Stimulated activated CD4-positive, alpha-beta T cell treated with anti-CD3 and anti-CD28 coated beads, Interleukin-15, amount 100 ng/mL, for 1 hour (primary cell): ENCODE results near the gene PLAGL2.
"Not testable (repeated sequence)": the region's sequence is repeated elsewhere in the genome, so short reads cannot be mapped to it uniquely, and the experiment has no call there.

Experiments
- DNase-seq, 2 donors: peaks; one replicate each; pipeline ENCODE4 v3.0.0-alpha.2; 2020; ENCODE audit warnings: low read depth in 1 of 2, low spot score in 1 of 2

Gene PLAGL2, protein sequence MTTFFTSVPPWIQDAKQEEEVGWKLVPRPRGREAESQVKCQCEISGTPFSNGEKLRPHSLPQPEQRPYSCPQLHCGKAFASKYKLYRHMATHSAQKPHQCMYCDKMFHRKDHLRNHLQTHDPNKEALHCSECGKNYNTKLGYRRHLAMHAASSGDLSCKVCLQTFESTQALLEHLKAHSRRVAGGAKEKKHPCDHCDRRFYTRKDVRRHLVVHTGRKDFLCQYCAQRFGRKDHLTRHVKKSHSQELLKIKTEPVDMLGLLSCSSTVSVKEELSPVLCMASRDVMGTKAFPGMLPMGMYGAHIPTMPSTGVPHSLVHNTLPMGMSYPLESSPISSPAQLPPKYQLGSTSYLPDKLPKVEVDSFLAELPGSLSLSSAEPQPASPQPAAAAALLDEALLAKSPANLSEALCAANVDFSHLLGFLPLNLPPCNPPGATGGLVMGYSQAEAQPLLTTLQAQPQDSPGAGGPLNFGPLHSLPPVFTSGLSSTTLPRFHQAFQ

DNA sequence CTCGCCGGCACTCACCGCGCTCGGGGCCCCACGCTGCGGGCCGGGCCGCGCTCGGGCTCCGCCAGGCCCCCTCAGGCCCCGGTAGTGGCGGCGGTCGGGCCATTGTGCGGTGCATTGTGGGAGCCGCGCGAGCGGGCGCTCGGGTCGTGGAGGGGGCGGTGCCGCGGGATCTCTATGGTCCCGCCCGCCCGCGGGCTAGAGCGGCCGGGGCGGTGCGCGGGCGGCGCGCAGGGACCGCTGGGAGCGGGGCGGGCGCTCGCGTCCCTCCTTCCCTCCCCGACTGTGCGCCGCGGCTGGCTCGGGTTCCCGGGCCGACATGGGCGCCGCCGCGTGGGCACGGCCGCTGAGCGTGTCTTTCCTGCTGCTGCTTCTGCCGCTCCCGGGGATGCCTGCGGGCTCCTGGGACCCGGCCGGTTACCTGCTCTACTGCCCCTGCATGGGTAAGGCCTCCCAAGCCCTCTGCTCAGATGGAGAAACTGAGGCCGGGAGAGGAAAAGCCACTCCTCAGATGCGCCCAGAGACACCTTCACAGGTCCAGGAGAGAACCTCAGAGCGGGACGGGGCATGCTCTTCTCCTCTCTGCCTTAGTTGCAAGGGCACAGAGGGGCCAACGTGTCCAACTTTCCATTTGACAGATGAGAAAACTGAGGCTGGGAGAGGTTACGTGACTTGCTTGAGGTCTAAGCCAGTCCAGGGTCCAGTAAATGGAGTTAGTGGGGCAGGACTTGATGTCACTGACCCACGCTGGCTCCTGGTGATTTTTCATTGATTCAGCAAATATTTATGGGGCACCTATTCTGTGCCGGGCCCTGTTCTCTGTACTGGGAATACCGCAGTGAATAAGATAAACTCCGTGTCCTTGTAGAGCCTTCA is at the start of gene PLAGL2, which contains the start of gene POFUT1:
Gene PLAGL2, minus strand, starts transcription at position 118 of the 873 bp plus-strand sequence. CDS start 5,565 bp downstream, outside the sequence.
Gene POFUT1, plus strand, starts transcription at position 255 of the 873 bp plus-strand sequence. Its CDS starts 62 bp downstream, at position 317.
- DNase-seq: peak; percentile 83 to 90

- DNase-seq: peak in 1 of 2 donors; percentile 70
Measured at GRCh38 chr20:32252189-32252588, 44.6 kb upstream of the PLAGL2 start.

DNA sequence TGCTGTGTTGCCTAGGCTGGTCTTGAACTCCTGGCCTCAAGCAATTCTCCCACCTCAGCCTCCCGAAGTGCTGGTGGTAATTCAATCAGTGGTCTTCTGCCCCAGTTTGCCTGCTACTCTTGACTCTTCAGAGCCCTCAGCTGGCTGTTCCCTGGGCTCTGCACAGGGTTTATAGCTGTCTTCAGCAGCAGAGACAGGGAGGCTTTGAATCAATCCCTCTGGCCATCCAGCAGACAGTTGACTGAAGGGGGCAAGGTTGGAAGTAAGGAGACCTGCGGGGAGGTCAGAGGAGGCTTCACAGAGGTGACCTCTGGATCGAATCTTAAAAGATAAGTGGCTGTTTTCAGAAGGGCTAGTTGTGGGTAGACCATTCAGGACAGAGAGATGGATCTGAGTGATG is 43.9 kb upstream of the PLAGL2 start:
- DNase-seq: no peak

DNA sequence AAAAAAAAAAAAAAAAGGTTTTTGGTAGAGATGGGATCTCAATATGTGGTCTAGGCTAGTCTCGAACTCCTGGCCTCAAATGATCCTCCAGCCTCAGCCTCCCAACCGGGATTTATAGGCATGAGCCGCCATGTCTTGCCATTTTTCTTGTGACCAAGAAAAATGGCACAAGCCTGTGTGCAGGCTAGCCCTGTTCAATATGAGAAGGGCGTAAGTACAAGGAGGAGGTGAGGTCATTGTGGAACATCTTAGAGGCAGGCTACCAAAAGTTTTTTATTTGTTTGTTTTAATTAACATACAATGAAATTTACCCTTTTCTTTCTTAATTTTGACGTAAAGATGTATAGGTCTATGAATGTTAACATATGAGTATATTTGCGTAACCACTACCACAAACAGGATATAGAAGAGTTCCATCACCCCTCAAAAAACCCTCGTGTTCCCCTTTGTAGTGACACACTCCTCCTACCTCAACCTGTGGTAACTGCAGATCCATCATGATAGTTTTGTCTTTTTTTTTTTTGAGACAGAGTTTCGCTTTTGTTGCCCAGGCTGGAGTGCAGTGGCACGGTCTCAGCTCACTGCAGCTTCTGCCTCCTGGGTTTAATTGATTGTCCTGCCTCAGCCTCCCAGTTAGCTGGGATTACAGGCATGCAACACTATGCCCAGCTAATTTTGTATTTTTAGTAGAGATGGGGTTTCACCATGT is 41.6 kb upstream of the PLAGL2 start:
- DNase-seq: no peak

- no peak for DNase-seq
Measured at GRCh38 chr20:32248043-32248442, 40.5 kb upstream of the PLAGL2 start.

DNA sequence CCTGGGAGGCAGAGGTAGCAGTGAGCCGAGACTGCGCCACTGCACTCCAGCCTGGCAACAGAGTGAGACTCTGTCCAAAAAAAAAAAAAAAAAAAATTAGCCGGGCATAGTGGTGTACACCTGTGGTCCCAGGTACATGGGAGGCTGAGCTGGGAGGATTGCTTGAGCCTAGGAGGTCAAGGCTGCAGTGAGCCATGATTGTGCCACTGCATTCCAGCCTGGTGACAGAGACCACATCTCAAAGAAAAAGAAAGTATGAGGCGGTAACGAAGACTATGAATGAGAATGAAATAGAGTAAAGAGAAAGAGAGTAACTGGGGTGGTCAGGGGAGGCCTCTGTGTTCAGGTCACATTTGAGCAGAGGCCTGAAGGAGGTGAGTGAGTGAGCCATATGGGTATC is 38.7 kb upstream of the PLAGL2 start:
- not testable (repeated sequence) for DNase-seq

DNA sequence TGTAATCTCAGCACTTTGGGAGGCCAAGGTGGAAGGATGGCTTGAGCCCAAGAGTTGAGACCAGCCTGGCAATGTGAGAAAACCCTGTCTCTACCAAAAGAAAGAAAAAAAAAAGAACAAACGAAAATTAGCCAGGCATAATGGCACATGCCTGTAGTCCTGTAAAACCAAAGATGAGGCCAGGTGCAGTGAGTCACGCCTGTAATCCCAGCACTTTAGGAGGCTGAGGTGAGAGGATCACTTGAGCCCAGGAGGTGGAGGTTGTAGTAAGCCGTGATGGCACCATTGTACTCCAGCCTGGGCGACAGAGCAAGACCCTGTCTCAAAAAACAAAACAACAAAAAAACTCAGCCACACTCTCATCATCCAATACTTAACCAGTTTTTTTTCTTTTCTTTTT is 37.4 kb upstream of the PLAGL2 start:
- DNase-seq: no peak

- DNase-seq: no peak
Measured at GRCh38 chr20:32244150-32244823, 36.7 kb upstream of the PLAGL2 start.

DNA sequence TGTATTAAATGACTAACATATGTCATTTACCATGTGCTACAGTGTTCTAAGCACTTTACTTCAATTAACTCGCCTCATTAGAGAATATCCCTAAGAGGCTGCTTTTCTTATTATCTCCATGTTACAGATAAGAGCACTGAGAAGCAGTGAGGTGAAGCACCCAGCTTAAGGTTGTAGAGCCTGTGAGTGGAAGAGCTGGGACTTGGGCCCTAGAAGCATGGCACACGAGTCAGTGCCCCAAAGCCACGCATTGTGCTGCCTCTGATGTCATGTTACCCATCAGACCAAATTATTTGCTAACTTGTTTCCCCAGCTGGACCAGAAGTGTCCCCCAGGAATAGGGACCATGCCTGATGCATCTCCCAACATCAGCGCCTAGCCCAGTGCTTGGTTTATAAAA is 34.3 kb upstream of the PLAGL2 start:
- no peak for DNase-seq

- DNase-seq: no peak
Measured at GRCh38 chr20:32240205-32240604, 32.7 kb upstream of the PLAGL2 start.

GRCh38 chr20:32238483-32239425 is 31.2 kb upstream of the PLAGL2 start:
- DNase-seq: no peak

DNA sequence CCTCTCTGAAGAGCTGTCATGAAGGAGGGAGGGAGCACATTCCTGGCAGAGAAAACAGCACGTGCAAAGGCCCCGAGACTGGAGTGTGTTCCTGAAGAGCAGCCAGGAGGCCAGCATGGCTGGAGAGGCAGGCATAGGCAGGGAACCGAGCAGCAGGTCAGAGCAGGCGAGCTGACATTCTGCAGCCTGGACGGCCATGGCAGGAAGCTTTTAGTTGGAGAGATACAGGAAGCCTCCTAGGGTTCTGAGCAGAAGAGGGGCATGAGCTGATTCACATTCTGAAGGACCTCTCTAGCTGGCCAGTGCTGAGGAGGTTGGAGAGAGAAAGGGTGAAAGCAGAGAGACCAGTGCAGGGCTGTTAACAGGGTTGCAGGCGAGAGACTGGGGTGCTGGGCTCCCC is 29.9 kb upstream of the PLAGL2 start:
- DNase-seq: no peak

DNA sequence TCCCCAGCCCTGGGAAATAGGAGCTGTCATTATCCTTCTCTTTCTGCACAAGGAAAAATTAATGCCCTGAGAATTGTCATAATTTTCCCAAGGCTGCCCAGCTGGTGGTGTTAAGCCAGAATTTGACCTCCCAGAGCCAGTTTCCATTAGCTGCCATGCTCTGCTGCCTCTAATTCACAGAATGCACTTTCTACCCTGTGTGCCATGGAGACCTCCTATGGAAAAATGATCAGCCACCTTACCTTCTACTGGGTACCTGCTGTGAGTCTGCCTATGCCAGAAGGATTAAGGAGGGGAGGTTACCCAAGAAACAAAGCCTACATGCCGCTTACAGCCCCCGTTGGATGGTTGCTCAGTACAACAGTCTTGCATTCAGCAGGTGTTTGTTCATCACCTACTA is 29.3 kb upstream of the PLAGL2 start:
- DNase-seq: no peak

- no peak for DNase-seq
Measured at GRCh38 chr20:32236048-32236533, 28.5 kb upstream of the PLAGL2 start.

- no peak for DNase-seq
Measured at GRCh38 chr20:32235331-32236047, 27.9 kb upstream of the PLAGL2 start.

DNA sequence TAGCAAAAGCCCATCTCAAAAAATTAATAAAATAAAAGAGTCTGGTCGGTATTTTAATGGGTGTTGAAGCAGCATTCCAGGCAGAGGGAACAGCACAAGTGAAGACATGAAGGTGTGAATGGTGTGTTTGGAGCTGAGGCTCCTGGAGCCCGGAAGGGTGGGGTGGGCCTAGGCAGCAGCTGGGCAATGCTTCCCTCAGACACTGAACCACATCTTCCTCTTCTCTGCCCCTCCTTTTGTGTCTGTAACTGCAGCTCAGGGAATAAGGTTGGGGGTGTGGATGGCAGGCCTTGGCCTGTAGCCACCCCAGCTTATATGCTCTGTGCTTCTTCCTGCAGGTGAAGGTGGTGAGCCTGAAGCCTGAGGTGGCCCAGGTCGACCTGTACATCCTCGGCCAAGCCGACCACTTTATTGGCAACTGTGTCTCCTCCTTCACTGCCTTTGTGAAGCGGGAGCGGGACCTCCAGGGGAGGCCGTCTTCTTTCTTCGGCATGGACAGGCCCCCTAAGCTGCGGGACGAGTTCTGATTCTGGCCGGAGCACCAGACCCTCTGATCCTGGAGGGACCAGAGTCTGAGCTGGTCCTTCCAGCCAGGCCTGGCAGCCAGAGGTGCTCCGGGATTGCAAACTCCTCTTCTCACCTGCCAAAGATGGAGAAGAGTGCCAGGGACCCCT is 26.7 kb upstream of the PLAGL2 start:
- DNase-seq: no peak

DNA sequence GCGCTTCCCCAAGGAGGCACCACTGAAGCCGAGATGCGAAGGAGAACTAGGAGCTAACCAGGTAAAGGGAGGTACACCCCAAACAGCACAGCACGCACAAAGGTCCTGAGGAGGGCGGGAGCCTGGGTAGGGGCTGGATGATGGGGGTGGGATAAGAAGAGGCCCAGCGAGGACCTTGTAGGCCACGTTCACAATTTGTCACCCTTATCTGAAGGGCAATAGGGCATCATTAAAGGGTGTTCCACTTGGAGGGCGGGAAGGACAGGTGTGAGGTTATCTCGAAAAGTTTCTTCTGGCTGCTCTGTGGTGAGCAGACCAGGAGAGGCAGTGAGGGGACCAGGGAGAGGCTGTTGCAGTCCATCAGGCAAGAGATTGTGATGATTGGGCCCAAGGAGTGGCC is 25.7 kb upstream of the PLAGL2 start:
- DNase-seq: no peak

- no peak for DNase-seq
Measured at GRCh38 chr20:32232326-32232886, 24.9 kb upstream of the PLAGL2 start.
